Measurements from ENCODE around the gene DCST2. TPM values are rescaled to one million over a fixed set of nuclear protein-coding genes. Genes with fewer than 3 reads are reported as not detected.

Gene DCST2
- total and polyA plus RNA-seq, 2 of the 8 experiments (the other 6 are each of a cell fraction or from before 2014, with no cell fraction given) = 0.43 to 2.1 TPM

- no peaks in the 10 kb centered on the region for H3K36me3 ChIP-seq (ENCODE audit: control insufficient read depth in 2 of 4, insufficient read depth in 4 of 4, low read length in 3 of 4)
- no peak overlapping the region for H2BK12ac ChIP-seq (ENCODE audit: low read depth, low read length)
- CTCF ChIA-PET (ENCODE audit: partially characterized antibody) = interaction anchor here (1.2 to 33.9 kb wide), 6 partner anchors 10 to 96 kb away, joined by 3 to 907 read pairs (median 6); partner anchors contain the start of genes ADAM15, EFNA4 and KRTCAP2
- H2AFZ ChIP-seq (ENCODE audit: low read length) = no peak overlapping the region
- H3K4me3 ChIP-seq (ENCODE audit: extremely low read depth in 1 of 4, insufficient read depth in 2 of 4, low read depth in 3 of 4, low read length in 4 of 4) = no peak overlapping the region
- no peak overlapping the region for H3K27ac ChIP-seq (ENCODE audit: low read depth, low read length)
- no peaks in the 10 kb centered on the region for H3K9me3 ChIP-seq (ENCODE audit: insufficient read depth in 2 of 2, low read depth in 1 of 2, low read length in 1 of 2)
- H3K23me2 ChIP-seq (ENCODE audit: low read depth, low read length) = peaks cover 17% of the 10 kb centered on the region; the same call in 1 of the 2 replicates
- POLR2A ChIA-PET (ENCODE audit: partially characterized antibody) = interaction anchor here (0.6 to 1.9 kb wide), 5 partner anchors 9 to 261 kb away, joined by 3 to 6 read pairs (median 5); partner anchors contain the start of gene ADAM15
- H4K8ac ChIP-seq (ENCODE audit: extremely low read depth, insufficient read depth, low read length) = no peak overlapping the region
- no peak for DNase-seq (ENCODE audit: low read depth in 1 of 2, low spot score in 2 of 2)
- no peak overlapping the region for H3K9ac ChIP-seq (replicated peaks in 1 of 4; ENCODE audit: extremely low read depth in 1 of 4, low read depth in 3 of 4, low read length in 3 of 4)
- H3K4me2 ChIP-seq (ENCODE audit: insufficient read depth in 1 of 2, low read depth in 2 of 2, low read length in 2 of 2) = no peak overlapping the region
- no peak overlapping the region for H4K91ac ChIP-seq (replicated peaks; ENCODE audit: insufficient read length, low read length)
- peaks cover 4 to 29% (median 16%) of the 10 kb centered on the region in 4 experiments for H3K4me1 ChIP-seq (replicated peaks in 1 of 4; ENCODE audit: control insufficient read depth in 3 of 4, insufficient read depth in 4 of 4, low read length in 3 of 4)
- TF ChIP-seq SRF (IDR thresholded peaks at IDR 0.05; ENCODE audit: low read depth, low read length) (peak; percentile 83), FOSL1 (IDR thresholded peaks at IDR 0.05; ENCODE audit: insufficient read depth, low read depth, low read length) (no peak)
- no peak overlapping the region for H2BK15ac ChIP-seq (ENCODE audit: low read length)
- no peak overlapping the region for H2BK5ac ChIP-seq (ENCODE audit: low read depth, low read length)
- no peak for FAIRE-seq
- no peak overlapping the region for H2BK20ac ChIP-seq (ENCODE audit: low read length)
- H3K23ac ChIP-seq (ENCODE audit: insufficient read length) = no peak overlapping the region
- H3K4ac ChIP-seq (replicated peaks; ENCODE audit: insufficient read length, low read depth, low read length) = no peak overlapping the region
- no peak overlapping the region for H2BK120ac ChIP-seq (replicated peaks; ENCODE audit: low read depth, low read length)
- peaks cover 23 to 36% (median 34%) of the 10 kb centered on the region in 4 experiments for H3K27me3 ChIP-seq (replicated peaks in 1 of 4; ENCODE audit: control insufficient read depth in 3 of 4, extremely low read depth in 1 of 4, insufficient read depth in 3 of 4, low read length in 3 of 4)
- WGBS, 2 experiments (ENCODE audit: extremely low coverage in 1 of 2, insufficient coverage in 1 of 2, insufficient read length in 1 of 2, insufficient replicate concordance in 2 of 2, low coverage in 1 of 2, low lambda C conversion rate in 2 of 2, missing lambda C conversion rate in 1 of 2) = 73% methylated on average over 1 of the region's 1 CpG; no CpG with 5 or more reads in 1 of the 2 experiments
- no peak overlapping the region for H3K18ac ChIP-seq (ENCODE audit: extremely low read depth, low read length)
- H2AK5ac ChIP-seq (ENCODE audit: low read depth, low read length) = no peak overlapping the region
- no peaks in the 10 kb centered on the region for H3K79me1 ChIP-seq (ENCODE audit: low read depth, low read length)
- H4K5ac ChIP-seq (ENCODE audit: insufficient read length, low read depth, low read length) = no peak overlapping the region
- H4K20me1 ChIP-seq (replicated peaks in 1 of 2; ENCODE audit: control insufficient read depth in 1 of 2, insufficient read depth in 2 of 2, low read length in 2 of 2) = peaks cover 2 to 9% of the 10 kb centered on the region in 2 experiments
- no peaks in the 10 kb centered on the region for H3K79me2 ChIP-seq (ENCODE audit: control insufficient read depth in 1 of 2, insufficient read depth in 2 of 2, low read length in 2 of 2)
- no peak overlapping the region for H3K56ac ChIP-seq (replicated peaks; ENCODE audit: insufficient read length, low read depth, low read length)
- no peak overlapping the region for H3K14ac ChIP-seq (ENCODE audit: insufficient read length)
These were observed 42.8 kb upstream of the DCST2 start for GRCh38 chr1:155076371-155076770.

All from H1 (cell line).